Erythroblast (primary cell): ENCODE data around the gene EEA1.

ENCODE experiments used
- GATA1 ChIP-seq: IDR thresholded peaks from 2 replicates; pipeline ENCODE4 v1.6.1; 2011; ENCODE audit warnings: low read depth, mild to moderate bottlenecking, control low read depth, low read length, moderate library complexity
- POLR2A ChIP-seq: IDR thresholded peaks from 2 replicates; pipeline ENCODE4 v1.6.1; 2011; ENCODE audit warnings: mild to moderate bottlenecking, low read length

- TF ChIP-seq POLR2A (no peak), GATA1 (no peak)
Measured at GRCh38 chr12:92930421-92930820, 1.3 kb upstream of the EEA1 start.
